Measurements from ENCODE around the gene DGKI. TPM values are rescaled to one million over a fixed set of nuclear protein-coding genes. Genes with fewer than 3 reads are reported as not detected.

The DGKI gene
- total and polyA plus RNA-seq, 4 donors: 0.03 to 1.5 (median 0.33) TPM

GRCh38 chr7:137671920-137672319 lies 174.9 kb downstream of the DGKI start:
- Histone ChIP-seq H3K9me3 (ENCODE audit: control insufficient read depth in 4 of 4, insufficient read depth in 3 of 4, low read length in 3 of 4) (peaks cover 0 to 2% (median 0%) of the 10 kb centered on the region in 4 donors), H3K9ac (ENCODE audit: insufficient read depth in 1 of 2, low read length in 2 of 2) (no peak overlapping the region), H3K36me3 (ENCODE audit: control insufficient read depth in 4 of 4, insufficient read depth in 4 of 4, low read length in 4 of 4) (no peaks in the 10 kb centered on the region), H3K4me3 (no peak overlapping the region), H3K27me3 (ENCODE audit: control insufficient read depth in 3 of 3, insufficient read depth in 3 of 3, low read length in 2 of 3) (no peaks in the 10 kb centered on the region), H3K4me1 (ENCODE audit: control insufficient read depth in 5 of 5, insufficient read depth in 5 of 5, low read length in 5 of 5) (peaks cover 0 to 3% (median 0%) of the 10 kb centered on the region in 5 donors), H3K27ac (ENCODE audit: low read depth in 1 of 2, low read length in 1 of 2) (no peak overlapping the region)
- ATAC-seq (ENCODE audit: insufficient read depth, low FRiP score) (no peak), DNase-seq (no peak)
- no peak for TF ChIP-seq CTCF (IDR thresholded peaks at IDR 0.05; ENCODE audit: control extremely low read depth, extremely low read depth)
- WGBS, 2 donors: 84 to 92% methylated on average over 5 of the region's 5 CpGs

GRCh38 chr7:137670222-137671064 lies 176.3 kb downstream of the DGKI start:
- DNase-seq (no peak), ATAC-seq (ENCODE audit: insufficient read depth, low FRiP score) (no peak)
- TF ChIP-seq CTCF (IDR thresholded peaks at IDR 0.05; ENCODE audit: control extremely low read depth, extremely low read depth): no peak
- H3K36me3 ChIP-seq (ENCODE audit: control insufficient read depth in 4 of 4, insufficient read depth in 4 of 4, low read length in 4 of 4): no peaks in the 10 kb centered on the region
- 80 to 83% methylated on average over 7 of the region's 7 CpGs for WGBS, 2 donors
- H3K4me3 ChIP-seq: no peak overlapping the region
- H3K9me3 ChIP-seq (ENCODE audit: control insufficient read depth in 4 of 4, insufficient read depth in 3 of 4, low read length in 3 of 4): no peaks in the 10 kb centered on the region
- H3K27ac ChIP-seq (ENCODE audit: low read depth in 1 of 2, low read length in 1 of 2): no peak overlapping the region
- H3K27me3 ChIP-seq (ENCODE audit: control insufficient read depth in 3 of 3, insufficient read depth in 3 of 3, low read length in 2 of 3): no peaks in the 10 kb centered on the region
- H3K9ac ChIP-seq (ENCODE audit: insufficient read depth in 1 of 2, low read length in 2 of 2): no peak overlapping the region
- peaks cover 0 to 3% (median 0%) of the 10 kb centered on the region in 5 donors for H3K4me1 ChIP-seq (ENCODE audit: control insufficient read depth in 5 of 5, insufficient read depth in 5 of 5, low read length in 5 of 5)

- ATAC-seq (ENCODE audit: insufficient read depth, low FRiP score) (no peak), DNase-seq (no peak)
- peaks cover 0 to 3% (median 0%) of the 10 kb centered on the region in 5 donors for H3K4me1 ChIP-seq (ENCODE audit: control insufficient read depth in 5 of 5, insufficient read depth in 5 of 5, low read length in 5 of 5)
- no peak overlapping the region for H3K4me3 ChIP-seq
- no peak for TF ChIP-seq CTCF (IDR thresholded peaks at IDR 0.05; ENCODE audit: control extremely low read depth, extremely low read depth)
- H3K9ac ChIP-seq (ENCODE audit: insufficient read depth in 1 of 2, low read length in 2 of 2): no peak overlapping the region
- no peak overlapping the region for H3K27ac ChIP-seq (ENCODE audit: low read depth in 1 of 2, low read length in 1 of 2)
- no peaks in the 10 kb centered on the region for H3K9me3 ChIP-seq (ENCODE audit: control insufficient read depth in 4 of 4, insufficient read depth in 3 of 4, low read length in 3 of 4)
- 45 to 63% methylated on average over 2 of the region's 2 CpGs for WGBS, 2 donors
- H3K36me3 ChIP-seq (ENCODE audit: control insufficient read depth in 4 of 4, insufficient read depth in 4 of 4, low read length in 4 of 4): no peaks in the 10 kb centered on the region
- H3K27me3 ChIP-seq (ENCODE audit: control insufficient read depth in 3 of 3, insufficient read depth in 3 of 3, low read length in 2 of 3): no peaks in the 10 kb centered on the region
Measured at GRCh38 chr7:137669706-137670105, 177.1 kb downstream of the DGKI start.

All from lung (tissue), 12 donors.